SK-N-SH treated with all-trans-retinoic acid at 6 μM for 48 hours (cell line): ENCODE results near the gene TTC17.

Experiments used
- ATAC-seq: fragments of 200-7000 bp; cut with Tn5 transposase; 3 replicates; pipeline ENCODE4 v1.9.1; 2020; ENCODE audit warnings: mild to moderate bottlenecking, moderate library complexity
- ARNTL ChIP-seq: fragments of 450-650 bp; formaldehyde crosslinking; IDR thresholded peaks from 2 replicates; pipeline ENCODE4 v1.5.0; 2020; ENCODE audit warnings: low read depth, mild to moderate bottlenecking, moderate library complexity, borderline replicate concordance
- ESRRG ChIP-seq: fragments of 250-450 bp; sonication (Bioruptor Pico); IDR thresholded peaks from 2 replicates; pipeline ENCODE4 v1.6.1; 2021; ENCODE audit warnings: mild to moderate bottlenecking
- GLIS3 ChIP-seq: fragments of 250-450 bp; sonication (Bioruptor Pico); IDR thresholded peaks from 2 replicates; pipeline ENCODE4 v1.5.0; 2020; ENCODE audit warnings: mild to moderate bottlenecking, moderate library complexity
- ISL1 ChIP-seq: fragments of 250-450 bp; sonication (Bioruptor Pico); IDR thresholded peaks from 2 replicates; pipeline ENCODE4 v2.1.2; 2022; ENCODE audit warnings: mild to moderate bottlenecking, moderate library complexity
- OSR1 ChIP-seq: fragments of 250-450 bp; sonication (Bioruptor Pico); IDR thresholded peaks from 2 replicates; pipeline ENCODE4 v1.8.0; 2022; ENCODE audit warnings: moderate library complexity, mild to moderate bottlenecking, inconsistent platforms
- PATZ1 ChIP-seq: fragments of 250-450 bp; sonication (Bioruptor Pico); IDR thresholded peaks from 2 replicates; pipeline ENCODE4 v1.8.0; 2020; ENCODE audit warnings: mild to moderate bottlenecking, moderate library complexity, borderline replicate concordance
- POU6F1 ChIP-seq: fragments of 250-450 bp; sonication (Bioruptor Pico); IDR thresholded peaks from 2 replicates; pipeline ENCODE4 v1.8.0; 2021; ENCODE audit warnings: low read depth, mild to moderate bottlenecking, moderate library complexity, borderline replicate concordance
- PPARA ChIP-seq: fragments of 250-450 bp; sonication (Bioruptor Pico); IDR thresholded peaks from 2 replicates; pipeline ENCODE4 v1.5.0; 2020; ENCODE audit warnings: mild to moderate bottlenecking, borderline replicate concordance
- RARB ChIP-seq: fragments of 250-450 bp; sonication (Bioruptor Pico); IDR thresholded peaks from 2 replicates; pipeline ENCODE4 v1.8.0; 2021; ENCODE audit warnings: mild to moderate bottlenecking, moderate library complexity
- SNAI2 ChIP-seq: fragments of 250-450 bp; sonication (Bioruptor Pico); IDR thresholded peaks from 2 replicates; pipeline ENCODE4 v1.5.0; 2020; ENCODE audit warnings: mild to moderate bottlenecking, moderate library complexity
- TCF4 ChIP-seq: fragments of 250-450 bp; sonication (Bioruptor Pico); IDR thresholded peaks from 2 replicates; pipeline ENCODE4 v1.8.0; 2021; ENCODE audit warnings: mild to moderate bottlenecking, moderate library complexity, borderline replicate concordance
- TSHZ2 ChIP-seq: fragments of 250-450 bp; sonication (Bioruptor Pico); IDR thresholded peaks from 2 replicates; pipeline ENCODE4 v1.5.0; 2020; ENCODE audit warnings: mild to moderate bottlenecking, moderate library complexity
- ZC3H10 ChIP-seq: fragments of 250-450 bp; sonication (Bioruptor Pico); IDR thresholded peaks from 2 replicates; pipeline ENCODE4 v1.5.1; 2021; ENCODE audit warnings: mild to moderate bottlenecking, moderate library complexity
- ZFP3 ChIP-seq: fragments of 250-450 bp; sonication (Bioruptor Pico); IDR thresholded peaks from 2 replicates; pipeline ENCODE4 v1.5.0; 2020; ENCODE audit warnings: mild to moderate bottlenecking, moderate library complexity
- ZFP30 ChIP-seq: fragments of 450-650 bp; formaldehyde crosslinking; IDR thresholded peaks from 2 replicates; pipeline ENCODE4 v1.5.0; 2022; ENCODE audit warnings: mild to moderate bottlenecking, moderate library complexity
- ZNF565 ChIP-seq: fragments of 450-650 bp; formaldehyde crosslinking; conservative IDR thresholded peaks from 2 replicates; pipeline ENCODE4 v1.5.0; 2020; ENCODE audit warnings: low read depth, mild to moderate bottlenecking, moderate library complexity
- ZNF8 ChIP-seq: fragments of 450-650 bp; formaldehyde crosslinking; IDR thresholded peaks from 2 replicates; pipeline ENCODE4 v1.5.0; 2020; ENCODE audit warnings: mild to moderate bottlenecking, moderate library complexity

TTC17 gene

GRCh38 chr11:43358801-43359421 lies at the start of gene TTC17:
Gene TTC17 (plus strand): TSS chr11:43358920. CDS start chr11:43358955, 35 bp downstream.
- TF ChIP-seq GLIS3 (CRISPR knock-in tag): 0 out of 2 replicates have a peak, but pooled peaks have one; percentile 13
- peak; percentile 70; the same call in 1 of the 2 replicates for TF ChIP-seq TSHZ2 (CRISPR knock-in tag)
- peak; percentile 85; the same call in 1 of the 2 replicates for TF ChIP-seq PATZ1 (CRISPR knock-in tag)
- no peak for TF ChIP-seq ISL1 (CRISPR knock-in tag)
- 0 out of 2 replicates have a peak, but pooled peaks have one; percentile 13 for TF ChIP-seq ZFP3 (CRISPR knock-in tag)
- peak; percentile 98 for ATAC-seq

GRCh38 chr11:43311791-43312607 lies 46.7 kb upstream of the TTC17 start, which contains the start of gene API5:
Gene API5 (plus strand): TSS chr11:43311996. CDS start chr11:43312128, 132 bp downstream.
- ATAC-seq: peak; percentile 99
- TF ChIP-seq ARNTL (CRISPR knock-in tag): no peak
- no peak for TF ChIP-seq TCF4 (CRISPR knock-in tag)
- no peak for TF ChIP-seq SNAI2
- TF ChIP-seq ZFP3 (CRISPR knock-in tag): 0 out of 2 replicates have a peak, but pooled peaks have one; percentile 22
- no peak for TF ChIP-seq PATZ1 (CRISPR knock-in tag)
- TF ChIP-seq ESRRG: no peak
- TF ChIP-seq, all 23 proteins: peak for 1

- ATAC-seq: no peak
Observed at GRCh38 chr11:43315966-43316365, 42.8 kb upstream of the TTC17 start.

More at GRCh38 chr11:43315966-43316365, 42.8 kb upstream of the TTC17 start:
- TF ChIP-seq PPARA (CRISPR knock-in tag) (no peak), ZC3H10 (no peak), ZNF8 (CRISPR knock-in tag) (no peak), ZNF565 (no peak), ISL1 (CRISPR knock-in tag) (no peak), RARB (CRISPR knock-in tag) (no peak), OSR1 (CRISPR knock-in tag) (no peak), POU6F1 (CRISPR knock-in tag) (no peak), ARNTL (CRISPR knock-in tag) (no peak), ZFP30 (CRISPR knock-in tag) (no peak), TSHZ2 (CRISPR knock-in tag) (no peak), TCF4 (CRISPR knock-in tag) (no peak)
